Caco-2 (cell line): ENCODE data around the gene LARP1B. TPM values are rescaled to one million over a fixed set of nuclear protein-coding genes. Genes with fewer than 3 reads are reported as not detected.
"Not testable (repeated sequence)": the region's sequence is repeated elsewhere in the genome, so short reads cannot be mapped to it uniquely, and the experiment has no call there.

Experiments used
- BruUV-seq: library from RNA; stranded (reverse); fragments of 400-500 nt; replicated peaks from 2 replicates; lab custom pipeline; 2021; lab: Mats Ljungman, UMichigan
- CTCF ChIA-PET: fragments of 300-600 bp; sonication (Branson Sonifier 250); formaldehyde crosslinking; loops from one replicate; lab custom pipeline; 2022; ENCODE audit warnings: antibody characterized with exemption; lab: Charles Lee
- POLR2A ChIA-PET: fragments of 300-600 bp; sonication (Branson Sonifier 250); formaldehyde crosslinking; loops from one replicate; lab custom pipeline; 2022; ENCODE audit warnings: antibody characterized with exemption; lab: Charles Lee
- DNase-seq, 2 experiments: peaks; one replicate each; pipeline versions ENCODE4 v3.0.0 to v3.0.0-alpha.2; 2020 to 2022
- H3K27me3 ChIP-seq: replicated peaks from 2 replicates; pipeline ENCODE4 v1.6.0; 2011; ENCODE audit warnings: low read length; ENCODE audit not compliant: control insufficient read depth, insufficient read depth
- H3K36me3 ChIP-seq: 2 replicates; pipeline ENCODE4 v1.5.1; 2011; ENCODE audit warnings: low read length; ENCODE audit not compliant: control insufficient read depth, insufficient read depth
- H3K4me1 ChIP-seq: fragments of 250-450 bp; sonication (Bioruptor Pico); 2 replicates; pipeline ENCODE4 v1.5.1; 2020; ENCODE audit warnings: mild to moderate bottlenecking
- H3K4me3 ChIP-seq: 2 replicates; pipeline ENCODE4 v1.5.1; 2011; ENCODE audit warnings: low read depth, mild to moderate bottlenecking, control low read depth, low read length
- H3K9me3 ChIP-seq: fragments of 250-450 bp; sonication (Bioruptor Pico); 2 replicates; pipeline ENCODE4 v1.5.1; 2020; ENCODE audit warnings: mild to moderate bottlenecking, moderate library complexity
- H3K27ac Mint-ChIP-seq: one replicate; pipeline ENCODE4 v1.8.0; 2022; ENCODE audit warnings: mixed read lengths; ENCODE audit not compliant: unreplicated experiment
- H3K27me3 Mint-ChIP-seq: one replicate; pipeline ENCODE4 v1.8.0; 2022; ENCODE audit warnings: mixed read lengths; ENCODE audit not compliant: insufficient read depth, unreplicated experiment
- H3K36me3 Mint-ChIP-seq: one replicate; pipeline ENCODE4 v1.8.0; 2022; ENCODE audit warnings: mild to moderate bottlenecking, mixed read lengths; ENCODE audit not compliant: insufficient read depth, unreplicated experiment
- H3K4me1 Mint-ChIP-seq: one replicate; pipeline ENCODE4 v1.8.0; 2022; ENCODE audit warnings: low read depth, mixed read lengths; ENCODE audit not compliant: unreplicated experiment
- H3K4me3 Mint-ChIP-seq: one replicate; pipeline ENCODE4 v1.8.0; 2022; ENCODE audit warnings: mild to moderate bottlenecking, moderate library complexity, mixed read lengths; ENCODE audit not compliant: unreplicated experiment
- H3K9me3 Mint-ChIP-seq: one replicate; pipeline ENCODE4 v1.8.0; 2022; ENCODE audit warnings: mixed read lengths; ENCODE audit not compliant: unreplicated experiment
- CTCF ChIP-seq, 2 experiments: fragments of 200-600 bp in 1 of 2; IDR thresholded peaks; 1 replicate in 1 of 2; 2 replicates in 1 of 2; pipeline versions ENCODE4 v1.5.1 to v1.8.0; 2011 to 2022; ENCODE audit warnings: antibody characterized with exemption in 1 of 2, control low read depth in 1 of 2, inconsistent platforms in 1 of 2, low read depth in 1 of 2, low read length in 1 of 2, mild to moderate bottlenecking in 1 of 2, moderate library complexity in 1 of 2; ENCODE audit not compliant: insufficient read depth in 1 of 2, severe bottlenecking in 1 of 2, unreplicated experiment in 1 of 2
- intact Hi-C: fragments of 100-400 bp; cut with micrococcal nuclease; formaldehyde crosslinking; loops from one replicate; pipeline ENCODE4 v1.10.0; 2022; ENCODE audit not compliant: unreplicated experiment
- total RNA-seq: library from RNA; stranded (reverse); gene quantifications from 2 replicates; pipeline ENCODE4 v1.2.3, GENCODE V29; 2022

LARP1B gene
- total RNA-seq, 1 experiment from 2014 or later = 23.6 TPM

GRCh38 chr4:128060121-128060698 is 902 bp upstream of the LARP1B start:
- Mint-ChIP-seq H3K27ac (peak overlapping the region; percentile 93), H3K27me3 (no peaks in the 10 kb centered on the region), H3K36me3 (no peaks in the 10 kb centered on the region), H3K9me3 (no peaks in the 10 kb centered on the region), H3K4me1 (peaks cover 3% of the 10 kb centered on the region), H3K4me3 (peak overlapping the region; percentile 71)
- DNase-seq = no peak
- no peaks in the 10 kb centered on the region for H3K9me3 ChIP-seq
- CTCF ChIA-PET = interaction anchor here (0.6 to 2.3 kb wide), 4 partner anchors 9 to 95 kb away, joined by 3 to 11 read pairs (median 4); partner anchors contain the start of genes ABHD18 and MFSD8
- TF ChIP-seq CTCF (IDR thresholded peaks at IDR 0.05; ENCODE audit: insufficient read depth in 1 of 2, low read depth in 1 of 2, low read length in 1 of 2, severe bottlenecking in 1 of 2, unreplicated experiment in 1 of 2) = no peak
- POLR2A ChIA-PET = interaction anchor here (0.7 to 1.9 kb wide), 5 partner anchors 9 to 278 kb away, joined by 3 to 20 read pairs (median 8); partner anchors contain the start of genes ABHD18, HSPA4L, MFSD8 and PGRMC2
- H3K36me3 ChIP-seq = no peaks in the 10 kb centered on the region
- H3K4me3 ChIP-seq = peak overlapping the region; percentile 86
- intact Hi-C loops = loop anchor here (2.0 to 5.0 kb wide), 4 partner anchors 95 to 1032 kb away; partner anchors contain the start of genes ABHD18, HSPA4L, MFSD8 and PLK4
- TSS peak; percentile 91 for BruUV-seq
- no peaks in the 10 kb centered on the region for H3K27me3 ChIP-seq
- H3K4me1 ChIP-seq = no peaks in the 10 kb centered on the region; the same call in 1 of the 2 replicates

- no peaks in the 10 kb centered on the region for H3K27me3 Mint-ChIP-seq
- H3K4me3 Mint-ChIP-seq = peak overlapping the region; percentile 71
- Histone ChIP-seq H3K27me3 (no peaks in the 10 kb centered on the region), H3K36me3 (no peaks in the 10 kb centered on the region), H3K4me1 (no peaks in the 10 kb centered on the region; the same call in 1 of the 2 replicates), H3K9me3 (no peaks in the 10 kb centered on the region), H3K4me3 (peak overlapping the region; percentile 86)
- POLR2A ChIA-PET = interaction anchor here (0.7 to 1.9 kb wide), 4 partner anchors 55 to 226 kb away, joined by 4 to 20 read pairs (median 6); partner anchors contain the start of genes ABHD18, MFSD8, PGRMC2 and PLK4
- H3K36me3 Mint-ChIP-seq = no peaks in the 10 kb centered on the region
- peaks cover 5% of the 10 kb centered on the region for H3K4me1 Mint-ChIP-seq
- peak; percentile 71 to 75 for DNase-seq
- intact Hi-C loops = loop anchor here (2.0 to 5.0 kb wide), 5 partner anchors 97 to 1030 kb away; partner anchors contain the start of genes ABHD18, HSPA4L, MFSD8 and PGRMC2
- no TSS peak for BruUV-seq
- CTCF ChIA-PET = interaction anchor here (2.3 kb wide), 1 partner anchor 97 kb away, joined by 11 read pairs; the partner anchor contains the start of genes ABHD18 and MFSD8
- TF ChIP-seq CTCF (IDR thresholded peaks at IDR 0.05; ENCODE audit: insufficient read depth in 1 of 2, low read depth in 1 of 2, low read length in 1 of 2, severe bottlenecking in 1 of 2, unreplicated experiment in 1 of 2) = peak in 1 of 2 experiments; percentile 22
- no peaks in the 10 kb centered on the region for H3K9me3 Mint-ChIP-seq
- peak overlapping the region; percentile 3 for H3K27ac Mint-ChIP-seq
These were observed 739 bp downstream of the LARP1B start for GRCh38 chr4:128061566-128062536.

GRCh38 chr4:128066453-128066820 is 5.3 kb downstream of the LARP1B start:
- H3K4me3 Mint-ChIP-seq, H3K4me3 ChIP-seq, H3K9me3 ChIP-seq, CTCF ChIA-PET, BruUV-seq, H3K36me3 ChIP-seq, DNase-seq, H3K4me1 ChIP-seq, H3K4me1 Mint-ChIP-seq, H3K27ac Mint-ChIP-seq, H3K27me3 Mint-ChIP-seq, H3K9me3 Mint-ChIP-seq, H3K36me3 Mint-ChIP-seq, H3K27me3 ChIP-seq, intact Hi-C loops, POLR2A ChIA-PET: not testable (repeated sequence)
